HPDE6-E6E7 (cell line): ENCODE results near the gene BOK.

Source experiments
- DNase-seq: peaks from one replicate; pipeline ENCODE4 v3.0.0; 2011; ENCODE audit warnings: missing footprints; ENCODE audit errors: extremely low spot score

The BOK gene

GRCh38 chr2:241538838-241539615 is 19.5 kb upstream of the BOK start:
- DNase-seq, result no peak

- DNase-seq, result no peak
Observed at GRCh38 chr2:241539616-241540374, 18.8 kb upstream of the BOK start.

- DNase-seq, result no peak
Observed at GRCh38 chr2:241540401-241540770, 18.2 kb upstream of the BOK start.

- peak; percentile 83 for DNase-seq
Observed at GRCh38 chr2:241540771-241541561, 17.6 kb upstream of the BOK start.

GRCh38 chr2:241541564-241542277 is 16.8 kb upstream of the BOK start:
- no peak for DNase-seq

- no peak for DNase-seq
Observed at GRCh38 chr2:241542278-241542605, 16.3 kb upstream of the BOK start.

- no peak for DNase-seq
Observed at GRCh38 chr2:241545106-241545505, 13.4 kb upstream of the BOK start.

GRCh38 chr2:241545523-241546473 is 12.7 kb upstream of the BOK start:
- DNase-seq, result no peak

- no peak for DNase-seq
Observed at GRCh38 chr2:241546771-241547498, 11.6 kb upstream of the BOK start.

- no peak for DNase-seq
Observed at GRCh38 chr2:241547781-241548450, 10.6 kb upstream of the BOK start.

- DNase-seq, result no peak
Observed at GRCh38 chr2:241548451-241548835, 10.1 kb upstream of the BOK start.

GRCh38 chr2:241550616-241551580 is 7.6 kb upstream of the BOK start:
- no peak for DNase-seq

- DNase-seq, result no peak
Observed at GRCh38 chr2:241551599-241551997, 6.9 kb upstream of the BOK start.

- no peak for DNase-seq
Observed at GRCh38 chr2:241551998-241552737, 6.4 kb upstream of the BOK start.

GRCh38 chr2:241553512-241553830 is 5.1 kb upstream of the BOK start:
- DNase-seq, result no peak

- no peak for DNase-seq
Observed at GRCh38 chr2:241553981-241554380, 4.6 kb upstream of the BOK start.

GRCh38 chr2:241554610-241555322 is 3.8 kb upstream of the BOK start:
- no peak for DNase-seq
